ENCODE measurements around the gene HRNR. TPM values are rescaled to one million over a fixed set of nuclear protein-coding genes. Genes with fewer than 3 reads are reported as not detected.

Gene HRNR
- total RNA-seq, 1 donor from 2014 or later: not detected

DNA sequence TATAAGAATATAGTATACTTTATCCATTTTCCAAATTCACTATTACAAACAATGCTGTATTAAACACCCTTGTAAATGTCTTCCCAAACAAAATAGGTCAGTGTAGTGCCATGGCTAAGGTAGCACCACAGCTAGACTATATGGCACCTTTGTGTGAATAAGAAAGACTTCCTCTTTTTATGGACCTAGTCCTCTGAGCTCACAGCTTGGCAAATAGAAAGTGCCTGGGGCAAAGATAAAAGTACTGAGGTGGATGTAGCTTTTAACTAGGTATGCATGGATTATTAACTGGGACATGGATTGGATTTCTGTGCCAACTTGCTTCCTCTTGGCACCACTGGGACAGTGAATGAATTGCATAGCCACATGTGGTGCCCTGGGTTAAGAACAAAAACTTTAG, 25.0 kb downstream of the HRNR start:
- Histone ChIP-seq H3K4me1 (no peaks in the 10 kb centered on the region), H3K27me3 (no peaks in the 10 kb centered on the region), H2AFZ (replicated peaks) (no peak overlapping the region), H3K9me3 (ENCODE audit: low read depth) (peaks cover 5% of the 10 kb centered on the region), H3K4me3 (no peak overlapping the region), H4K20me1 (ENCODE audit: low read depth) (no peaks in the 10 kb centered on the region), H3F3A (ENCODE audit: low read depth) (no peaks in the 10 kb centered on the region), H3K27ac (no peak overlapping the region), H3K9ac (no peak overlapping the region), H3K79me2 (ENCODE audit: low read depth) (no peaks in the 10 kb centered on the region), H3K36me3 (no peaks in the 10 kb centered on the region), H3K4me2 (no peak overlapping the region)
- peaks cover 12% of the 10 kb centered on the region for H3K9me3 Mint-ChIP-seq
- no peaks in the 10 kb centered on the region for H3K27me3 Mint-ChIP-seq (ENCODE audit: insufficient read depth, low read depth)
- H3K36me3 Mint-ChIP-seq: no peaks in the 10 kb centered on the region
- TF ChIP-seq EZH2phosphoT487 (IDR thresholded peaks at IDR 0.05) (no peak), EZH2 (IDR thresholded peaks at IDR 0.05) (no peak)
- TF ChIP-seq, protein P1, sequence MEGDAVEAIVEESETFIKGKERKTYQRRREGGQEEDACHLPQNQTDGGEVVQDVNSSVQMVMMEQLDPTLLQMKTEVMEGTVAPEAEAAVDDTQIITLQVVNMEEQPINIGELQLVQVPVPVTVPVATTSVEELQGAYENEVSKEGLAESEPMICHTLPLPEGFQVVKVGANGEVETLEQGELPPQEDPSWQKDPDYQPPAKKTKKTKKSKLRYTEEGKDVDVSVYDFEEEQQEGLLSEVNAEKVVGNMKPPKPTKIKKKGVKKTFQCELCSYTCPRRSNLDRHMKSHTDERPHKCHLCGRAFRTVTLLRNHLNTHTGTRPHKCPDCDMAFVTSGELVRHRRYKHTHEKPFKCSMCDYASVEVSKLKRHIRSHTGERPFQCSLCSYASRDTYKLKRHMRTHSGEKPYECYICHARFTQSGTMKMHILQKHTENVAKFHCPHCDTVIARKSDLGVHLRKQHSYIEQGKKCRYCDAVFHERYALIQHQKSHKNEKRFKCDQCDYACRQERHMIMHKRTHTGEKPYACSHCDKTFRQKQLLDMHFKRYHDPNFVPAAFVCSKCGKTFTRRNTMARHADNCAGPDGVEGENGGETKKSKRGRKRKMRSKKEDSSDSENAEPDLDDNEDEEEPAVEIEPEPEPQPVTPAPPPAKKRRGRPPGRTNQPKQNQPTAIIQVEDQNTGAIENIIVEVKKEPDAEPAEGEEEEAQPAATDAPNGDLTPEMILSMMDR (IDR thresholded peaks at IDR 0.05): no peak
- no peak overlapping the region for H3K4me3 Mint-ChIP-seq
- DNase-seq (ENCODE audit: low spot score): no peak
- H3K27ac Mint-ChIP-seq: no peak overlapping the region
- no peaks in the 10 kb centered on the region for H3K4me1 Mint-ChIP-seq

GRCh38 chr1:152197361-152197941, 26.5 kb downstream of the HRNR start:
- Histone ChIP-seq H3K4me1 (no peaks in the 10 kb centered on the region), H3K27ac (no peak overlapping the region), H3K4me2 (no peak overlapping the region), H3K9me3 (ENCODE audit: low read depth) (peaks cover 8% of the 10 kb centered on the region), H2AFZ (replicated peaks) (no peak overlapping the region), H4K20me1 (ENCODE audit: low read depth) (no peaks in the 10 kb centered on the region), H3K36me3 (no peaks in the 10 kb centered on the region), H3K9ac (no peak overlapping the region), H3K4me3 (no peak overlapping the region), H3K27me3 (no peaks in the 10 kb centered on the region), H3K79me2 (ENCODE audit: low read depth) (no peaks in the 10 kb centered on the region), H3F3A (ENCODE audit: low read depth) (no peaks in the 10 kb centered on the region)
- peaks cover 12% of the 10 kb centered on the region for H3K9me3 Mint-ChIP-seq
- H3K36me3 Mint-ChIP-seq: no peaks in the 10 kb centered on the region
- H3K27ac Mint-ChIP-seq: no peak overlapping the region
- H3K27me3 Mint-ChIP-seq (ENCODE audit: insufficient read depth, low read depth): no peaks in the 10 kb centered on the region
- H3K4me1 Mint-ChIP-seq: no peaks in the 10 kb centered on the region
- no peak for DNase-seq (ENCODE audit: low spot score)
- TF ChIP-seq, protein P1 (IDR thresholded peaks at IDR 0.05): no peak
- no peak for TF ChIP-seq EZH2 (IDR thresholded peaks at IDR 0.05)
- TF ChIP-seq EZH2phosphoT487 (IDR thresholded peaks at IDR 0.05): no peak
- H3K4me3 Mint-ChIP-seq: no peak overlapping the region

DNA sequence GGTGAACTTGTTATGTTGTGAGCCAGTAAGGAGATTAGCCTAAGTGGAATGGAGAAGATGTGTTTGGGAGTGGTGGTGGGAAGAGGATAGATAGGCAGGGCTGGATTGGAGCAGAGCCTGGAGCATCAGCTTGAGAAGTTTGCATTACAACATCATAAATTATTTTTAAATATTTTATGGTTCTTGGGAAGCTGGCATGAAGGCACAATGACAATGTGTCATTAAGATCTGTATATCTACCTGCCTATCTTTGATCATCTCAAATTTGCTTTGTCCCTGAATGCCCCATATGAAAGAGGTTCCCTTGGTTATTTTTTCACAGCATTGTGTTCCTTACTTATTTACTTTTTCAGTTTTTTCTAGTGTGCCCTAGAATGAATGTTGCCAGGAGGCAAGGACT, 32.3 kb downstream of the HRNR start:
- H3K27ac Mint-ChIP-seq: no peak overlapping the region
- no peaks in the 10 kb centered on the region for H3K36me3 ChIP-seq
- no peak overlapping the region for H2AFZ ChIP-seq (replicated peaks)
- no peaks in the 10 kb centered on the region for H3K27me3 Mint-ChIP-seq (ENCODE audit: insufficient read depth, low read depth)
- no peak for DNase-seq (ENCODE audit: low spot score)
- no peaks in the 10 kb centered on the region for H4K20me1 ChIP-seq (ENCODE audit: low read depth)
- H3K27ac ChIP-seq: no peak overlapping the region
- no peaks in the 10 kb centered on the region for H3K79me2 ChIP-seq (ENCODE audit: low read depth)
- H3F3A ChIP-seq (ENCODE audit: low read depth): no peaks in the 10 kb centered on the region
- no peaks in the 10 kb centered on the region for H3K4me1 ChIP-seq
- no peaks in the 10 kb centered on the region for H3K4me1 Mint-ChIP-seq
- peaks cover 3% of the 10 kb centered on the region for H3K9me3 ChIP-seq (ENCODE audit: low read depth)
- no peak overlapping the region for H3K4me3 Mint-ChIP-seq
- no peak overlapping the region for H3K4me3 ChIP-seq
- H3K9me3 Mint-ChIP-seq: peaks cover 5% of the 10 kb centered on the region
- no peak overlapping the region for H3K4me2 ChIP-seq
- TF ChIP-seq, protein P1 (IDR thresholded peaks at IDR 0.05): no peak
- TF ChIP-seq EZH2 (IDR thresholded peaks at IDR 0.05) (no peak), EZH2phosphoT487 (IDR thresholded peaks at IDR 0.05) (no peak)
- no peaks in the 10 kb centered on the region for H3K36me3 Mint-ChIP-seq
- no peaks in the 10 kb centered on the region for H3K27me3 ChIP-seq
- H3K9ac ChIP-seq: no peak overlapping the region
